GM12874 (cell line): ENCODE results near the gene PIGB.

Experiments used
- CTCF ChIP-seq: IDR thresholded peaks from 2 replicates; pipeline ENCODE4 v1.5.1; 2011; ENCODE audit warnings: low read depth, mild to moderate bottlenecking, control low read depth, low read length, moderate library complexity; ENCODE audit not compliant: insufficient read depth

PIGB gene

GRCh38 chr15:55389264-55389607, 70.2 kb downstream of the PIGB start:
- no peak for TF ChIP-seq CTCF

GRCh38 chr15:55394694-55395093, 75.7 kb downstream of the PIGB start:
- no peak for TF ChIP-seq CTCF

- no peak for TF ChIP-seq CTCF
Observed at GRCh38 chr15:55398243-55398642, 79.2 kb downstream of the PIGB start.

GRCh38 chr15:55401786-55402246, 82.8 kb downstream of the PIGB start:
- no peak for TF ChIP-seq CTCF

- no peak for TF ChIP-seq CTCF
Observed at GRCh38 chr15:55402707-55403106, 83.7 kb downstream of the PIGB start.

GRCh38 chr15:55403531-55403930, 84.5 kb downstream of the PIGB start:
- no peak for TF ChIP-seq CTCF
